K562 (cell line): Measurements from ENCODE around the gene CROT. TPM values are rescaled to one million over a fixed set of nuclear protein-coding genes. Genes with fewer than 3 reads are reported as not detected.

Experiments used
- C11orf30 ChIP-seq: fragments of 450-650 bp; IDR thresholded peaks from 2 replicates; pipeline ENCODE4 v1.6.1; 2016; ENCODE audit warnings: low read depth, mild to moderate bottlenecking
- EHMT2 ChIP-seq: fragments of 450-650 bp; IDR thresholded peaks from 2 replicates; pipeline ENCODE4 v1.6.1; 2018; ENCODE audit warnings: antibody characterized with exemption
- EP300 ChIP-seq: IDR thresholded peaks from 2 replicates; pipeline ENCODE4 v1.6.1; 2012; ENCODE audit warnings: low read length, improper control_type of control experiment
- FIP1L1 ChIP-seq: fragments of 200-400 bp; formaldehyde crosslinking; IDR thresholded peaks from 2 replicates; pipeline ENCODE4 v1.6.1; 2018; ENCODE audit warnings: mild to moderate bottlenecking, low read depth, low read length; ENCODE audit not compliant: poor library complexity, severe bottlenecking
- FOXK2 ChIP-seq, 2 experiments: fragments of 450-650 bp; IDR thresholded peaks in 1 of 2; conservative IDR thresholded peaks in 1 of 2; 2 replicates each; pipeline ENCODE4 v1.6.1; 2016; ENCODE audit warnings: low read depth in 2 of 2, mild to moderate bottlenecking in 1 of 2
- HCFC1 ChIP-seq: IDR thresholded peaks from 2 replicates; pipeline ENCODE4 v1.6.1; 2012; ENCODE audit warnings: low read depth, low read length, improper control_type of control experiment
- NCOR1 ChIP-seq: fragments of 450-650 bp; IDR thresholded peaks from 2 replicates; pipeline ENCODE4 v1.6.1; 2016; ENCODE audit warnings: mild to moderate bottlenecking, moderate library complexity
- NR1H2 ChIP-seq: sonication (generic); formaldehyde crosslinking; IDR thresholded peaks from 2 replicates; pipeline ENCODE4 v1.4.0; 2020; ENCODE audit warnings: mild to moderate bottlenecking, missing genetic modification reagents
- NR2F6 ChIP-seq: fragments of 450-650 bp; formaldehyde crosslinking; IDR thresholded peaks from 2 replicates; pipeline ENCODE4 v1.4.0; 2020; ENCODE audit warnings: mild to moderate bottlenecking
- PCBP1 ChIP-seq: fragments of 200-400 bp; formaldehyde crosslinking; IDR thresholded peaks from 2 replicates; pipeline ENCODE4 v1.6.1; 2018; ENCODE audit warnings: mild to moderate bottlenecking, low read depth, low read length; ENCODE audit not compliant: poor library complexity, severe bottlenecking
- POLR2AphosphoS5 ChIP-seq: IDR thresholded peaks from 2 replicates; pipeline ENCODE4 v1.6.1; 2011; ENCODE audit warnings: mild to moderate bottlenecking, low read depth, low read length, moderate library complexity; ENCODE audit not compliant: control insufficient read depth, insufficient read depth
- POLR3A ChIP-seq: IDR thresholded peaks from 2 replicates; pipeline ENCODE4 v1.6.1; 2011; ENCODE audit warnings: borderline replicate concordance, mild to moderate bottlenecking, moderate library complexity; ENCODE audit not compliant: insufficient read length, insufficient read depth; ENCODE audit errors: extremely low read depth
- PYGO2 ChIP-seq: fragments of 450-650 bp; IDR thresholded peaks from 2 replicates; pipeline ENCODE4 v1.6.1; 2016; ENCODE audit warnings: mild to moderate bottlenecking, missing genetic modification characterization, moderate library complexity, missing compliant biosample characterization
- SMAD3 ChIP-seq: fragments of 450-650 bp; formaldehyde crosslinking; conservative IDR thresholded peaks from 2 replicates; pipeline ENCODE4 v1.4.0; 2020; ENCODE audit warnings: mild to moderate bottlenecking
- SMARCA5 ChIP-seq: fragments of 450-650 bp; IDR thresholded peaks from 2 replicates; pipeline ENCODE4 v1.6.1; 2016
- SRSF7 ChIP-seq: fragments of 200-400 bp; formaldehyde crosslinking; optimal IDR thresholded peaks from 2 replicates; pipeline ENCODE3; 2017; ENCODE audit warnings: mild to moderate bottlenecking, low read depth, low read length
- SRSF9 ChIP-seq: fragments of 200-400 bp; formaldehyde crosslinking; IDR thresholded peaks from 2 replicates; pipeline ENCODE4 v1.6.1; 2017; ENCODE audit warnings: low read depth, low read length, borderline replicate concordance
- ZFPM2 ChIP-seq: fragments of 250-450 bp; sonication (Bioruptor Pico); IDR thresholded peaks from 2 replicates; pipeline ENCODE4 v1.5.1; 2022; ENCODE audit warnings: mild to moderate bottlenecking
- ZNF174 ChIP-seq: fragments of 250-450 bp; sonication (Bioruptor Pico); IDR thresholded peaks from 2 replicates; pipeline ENCODE4 v1.4.0; 2020; ENCODE audit warnings: mild to moderate bottlenecking
- ZNF217 ChIP-seq: sonication (generic); formaldehyde crosslinking; IDR thresholded peaks from 2 replicates; pipeline ENCODE4 v1.8.0; 2022; ENCODE audit warnings: mild to moderate bottlenecking, missing genetic modification reagents
- ZNF354B ChIP-seq: fragments of 250-450 bp; sonication (Bioruptor Pico); IDR thresholded peaks from 2 replicates; pipeline ENCODE4 v1.4.0; 2020
- ZNF57 ChIP-seq: fragments of 450-650 bp; formaldehyde crosslinking; IDR thresholded peaks from 2 replicates; pipeline ENCODE4 v1.4.0; 2020; ENCODE audit warnings: mild to moderate bottlenecking, moderate library complexity
- ZNF696 ChIP-seq: fragments of 250-450 bp; sonication (Bioruptor Pico); conservative IDR thresholded peaks from 2 replicates; pipeline ENCODE4 v1.4.0; 2020; ENCODE audit warnings: mild to moderate bottlenecking, moderate library complexity
- ZSCAN32 ChIP-seq: fragments of 450-650 bp; formaldehyde crosslinking; IDR thresholded peaks from 2 replicates; pipeline ENCODE4 v1.4.0; 2020; ENCODE audit warnings: mild to moderate bottlenecking, moderate library complexity
- polyA plus RNA-seq, 8 experiments: library from polyadenylated mRNA; depleted of rRNA in 4 of 8; stranded (reverse) in 5 of 8; unstranded in 3 of 8; fragments of >200 nt; fragmentation: Nextera tagmentation in 2 of 8; fragmentation: Illumina TruSeq in 1 of 8; extraction: Ambion mirVana in 2 of 8; extraction: Trizol in 1 of 8; gene quantifications; 2 replicates each; pipeline versions ENCODE4 v1.2.1 to v1.2.3, GENCODE V29; 2011 to 2014; ENCODE audit warnings: inconsistent platforms in 1 of 8, missing spikeins in 1 of 8
- total RNA-seq, 7 experiments: library from RNA; depleted of rRNA in 6 of 7; stranded (reverse); fragments of >200 nt in 6 of 7; fragmentation: Illumina TruSeq in 2 of 7; extraction: Trizol in 2 of 7; gene quantifications; 2 replicates each; pipeline versions ENCODE4 v1.2.1 to v1.2.3, GENCODE V29; 2011 to 2021; ENCODE audit warnings: low replicate concordance in 1 of 7
- TF ChIP-seq, protein P1 (sequence below), 2 experiments: fragments of 200-800 bp in 1 of 2; sonication (Bioruptor generic) in 1 of 2; sonication (generic) in 1 of 2; formaldehyde crosslinking in 1 of 2; IDR thresholded peaks in 1 of 2; conservative IDR thresholded peaks in 1 of 2; 2 replicates each; pipeline versions ENCODE4 v1.5.0 to v1.6.1; 2016 to 2020; ENCODE audit warnings: missing compliant biosample characterization in 1 of 2, missing genetic modification characterization in 1 of 2, missing genetic modification reagents in 1 of 2
- TF ChIP-seq, protein P2 (sequence below), 2 experiments: IDR thresholded peaks; 2 replicates each; pipeline ENCODE4 v1.6.1; 2012; ENCODE audit warnings: improper control_type of control experiment in 2 of 2, low read depth in 2 of 2, low read length in 2 of 2, borderline replicate concordance in 1 of 2
- TF ChIP-seq, protein P3 (sequence below): fragments of 450-650 bp; IDR thresholded peaks from 2 replicates; pipeline ENCODE4 v1.6.1; 2016; ENCODE audit warnings: missing biosample characterization, missing genetic modification characterization

The CROT gene
- total and polyA plus RNA-seq, 9 of the 15 experiments (the other 6 are each of a cell fraction or from before 2014, with no cell fraction given): 2.5 to 8.1 (median 5.1) TPM

GRCh38 chr7:87370660-87371180 is 25.3 kb downstream of the CROT start (continued):
- TF ChIP-seq EP300 (peak; percentile 43; the same call in 1 of the 2 replicates), HCFC1 (no peak), C11orf30 (peak; percentile 98), PYGO2 (no peak), ZNF174 (CRISPR knock-in tag) (no peak), ZNF696 (no peak), ZNF217 (CRISPR knock-in tag) (no peak), PCBP1 (no peak), ZNF57 (CRISPR knock-in tag) (no peak), NR2F6 (CRISPR knock-in tag) (no peak), EHMT2 (no peak), POLR2AphosphoS5 (no peak), ZFPM2 (no peak), FIP1L1 (no peak), NR1H2 (CRISPR knock-in tag) (no peak), SRSF7 (no peak), POLR3A (no peak), NCOR1 (peak; percentile 42; the same call in 1 of the 2 replicates), SRSF9 (no peak), SMAD3 (CRISPR knock-in tag) (no peak), FOXK2 (conservative IDR thresholded peaks at IDR 0.05 in 1 of 2, IDR thresholded peaks at IDR 0.05 in 1 of 2; ENCODE audit: low read depth in 2 of 2) (0 out of 4 replicates have a peak, but pooled peaks of 1 of the 2 experiments have one; percentile 42), ZNF354B (CRISPR knock-in tag) (no peak), ZSCAN32 (CRISPR knock-in tag) (no peak), SMARCA5 (no peak)
- TF ChIP-seq, protein P1, sequence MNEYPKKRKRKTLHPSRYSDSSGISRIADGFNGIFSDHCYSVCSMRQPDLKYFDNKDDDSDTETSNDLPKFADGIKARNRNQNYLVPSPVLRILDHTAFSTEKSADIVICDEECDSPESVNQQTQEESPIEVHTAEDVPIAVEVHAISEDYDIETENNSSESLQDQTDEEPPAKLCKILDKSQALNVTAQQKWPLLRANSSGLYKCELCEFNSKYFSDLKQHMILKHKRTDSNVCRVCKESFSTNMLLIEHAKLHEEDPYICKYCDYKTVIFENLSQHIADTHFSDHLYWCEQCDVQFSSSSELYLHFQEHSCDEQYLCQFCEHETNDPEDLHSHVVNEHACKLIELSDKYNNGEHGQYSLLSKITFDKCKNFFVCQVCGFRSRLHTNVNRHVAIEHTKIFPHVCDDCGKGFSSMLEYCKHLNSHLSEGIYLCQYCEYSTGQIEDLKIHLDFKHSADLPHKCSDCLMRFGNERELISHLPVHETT (CRISPR knock-in tag; conservative IDR thresholded peaks at IDR 0.05 in 1 of 2, IDR thresholded peaks at IDR 0.05 in 1 of 2): no peak
- TF ChIP-seq, protein P2, sequence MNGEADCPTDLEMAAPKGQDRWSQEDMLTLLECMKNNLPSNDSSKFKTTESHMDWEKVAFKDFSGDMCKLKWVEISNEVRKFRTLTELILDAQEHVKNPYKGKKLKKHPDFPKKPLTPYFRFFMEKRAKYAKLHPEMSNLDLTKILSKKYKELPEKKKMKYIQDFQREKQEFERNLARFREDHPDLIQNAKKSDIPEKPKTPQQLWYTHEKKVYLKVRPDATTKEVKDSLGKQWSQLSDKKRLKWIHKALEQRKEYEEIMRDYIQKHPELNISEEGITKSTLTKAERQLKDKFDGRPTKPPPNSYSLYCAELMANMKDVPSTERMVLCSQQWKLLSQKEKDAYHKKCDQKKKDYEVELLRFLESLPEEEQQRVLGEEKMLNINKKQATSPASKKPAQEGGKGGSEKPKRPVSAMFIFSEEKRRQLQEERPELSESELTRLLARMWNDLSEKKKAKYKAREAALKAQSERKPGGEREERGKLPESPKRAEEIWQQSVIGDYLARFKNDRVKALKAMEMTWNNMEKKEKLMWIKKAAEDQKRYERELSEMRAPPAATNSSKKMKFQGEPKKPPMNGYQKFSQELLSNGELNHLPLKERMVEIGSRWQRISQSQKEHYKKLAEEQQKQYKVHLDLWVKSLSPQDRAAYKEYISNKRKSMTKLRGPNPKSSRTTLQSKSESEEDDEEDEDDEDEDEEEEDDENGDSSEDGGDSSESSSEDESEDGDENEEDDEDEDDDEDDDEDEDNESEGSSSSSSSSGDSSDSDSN (IDR thresholded peaks at IDR 0.05; ENCODE audit: borderline replicate concordance in 1 of 2, low read depth in 2 of 2, low read length in 2 of 2): no peak
- TF ChIP-seq, protein P3, sequence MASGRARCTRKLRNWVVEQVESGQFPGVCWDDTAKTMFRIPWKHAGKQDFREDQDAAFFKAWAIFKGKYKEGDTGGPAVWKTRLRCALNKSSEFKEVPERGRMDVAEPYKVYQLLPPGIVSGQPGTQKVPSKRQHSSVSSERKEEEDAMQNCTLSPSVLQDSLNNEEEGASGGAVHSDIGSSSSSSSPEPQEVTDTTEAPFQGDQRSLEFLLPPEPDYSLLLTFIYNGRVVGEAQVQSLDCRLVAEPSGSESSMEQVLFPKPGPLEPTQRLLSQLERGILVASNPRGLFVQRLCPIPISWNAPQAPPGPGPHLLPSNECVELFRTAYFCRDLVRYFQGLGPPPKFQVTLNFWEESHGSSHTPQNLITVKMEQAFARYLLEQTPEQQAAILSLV (tag): no peak
